GM12878 (cell line): ENCODE results near the gene TTLL3. TPM values are rescaled to one million over a fixed set of nuclear protein-coding genes. Genes with fewer than 3 reads are reported as not detected.

Experiments
- CREB1 ChIP-seq: IDR thresholded peaks from 2 replicates; pipeline ENCODE4 v1.6.1; 2012; ENCODE audit warnings: low read depth, mild to moderate bottlenecking, inconsistent platforms
- EED ChIP-seq: sonication (generic); IDR thresholded peaks from 2 replicates; pipeline ENCODE4 v1.6.1; 2016; ENCODE audit warnings: antibody characterized with exemption, low read depth
- GABPA ChIP-seq: IDR thresholded peaks from 2 replicates; pipeline ENCODE4 v1.6.1; 2014; ENCODE audit warnings: antibody characterized with exemption, low read depth, mild to moderate bottlenecking, inconsistent platforms
- HCFC1 ChIP-seq: fragments of 150-350 bp; IDR thresholded peaks from 2 replicates; pipeline ENCODE4 v1.6.1; 2014; ENCODE audit warnings: low read length
- KDM1A ChIP-seq: fragments of 200-600 bp; sonication (generic); IDR thresholded peaks from 2 replicates; pipeline ENCODE4 v1.6.1; 2016; ENCODE audit warnings: borderline replicate concordance
- KLF5 ChIP-seq: fragments of 450-650 bp; IDR thresholded peaks from 2 replicates; pipeline ENCODE4 v1.6.1; 2014; ENCODE audit warnings: mild to moderate bottlenecking; ENCODE audit not compliant: partially characterized antibody
- MYB ChIP-seq: fragments of 150-350 bp; IDR thresholded peaks from 2 replicates; pipeline ENCODE4 v1.6.1; 2014; ENCODE audit warnings: mild to moderate bottlenecking, low read depth, low read length, borderline replicate concordance
- NKRF ChIP-seq: fragments of 450-650 bp; conservative IDR thresholded peaks from 2 replicates; pipeline ENCODE4 v1.6.1; 2017; ENCODE audit warnings: mild to moderate bottlenecking, moderate library complexity
- PML ChIP-seq: IDR thresholded peaks from 2 replicates; pipeline ENCODE4 v1.6.1; 2012; ENCODE audit warnings: low read length, inconsistent platforms
- SIX5 ChIP-seq: IDR thresholded peaks from 2 replicates; pipeline ENCODE4 v1.6.1; 2011; ENCODE audit warnings: mild to moderate bottlenecking, low read depth, low read length, moderate library complexity; ENCODE audit not compliant: severe bottlenecking
- TARDBP ChIP-seq: IDR thresholded peaks from 2 replicates; pipeline ENCODE4 v1.6.1; 2016; ENCODE audit warnings: borderline replicate concordance
- TBL1XR1 ChIP-seq: IDR thresholded peaks from 2 replicates; pipeline ENCODE4 v1.6.1; 2012; ENCODE audit warnings: low read depth, low read length, improper control_type of control experiment
- YBX1 ChIP-seq: fragments of 450-650 bp; IDR thresholded peaks from 2 replicates; pipeline ENCODE4 v1.6.1; 2016; ENCODE audit warnings: antibody characterized with exemption
- ZBTB33 ChIP-seq: fragments of 450-650 bp; IDR thresholded peaks from 2 replicates; pipeline ENCODE4 v1.6.1; 2017; ENCODE audit warnings: mild to moderate bottlenecking
- ZBTB40 ChIP-seq: fragments of 450-650 bp; IDR thresholded peaks from 2 replicates; pipeline ENCODE4 v1.6.1; 2016; ENCODE audit warnings: mild to moderate bottlenecking, moderate library complexity, borderline replicate concordance
- ZNF592 ChIP-seq: fragments of 450-650 bp; IDR thresholded peaks from 2 replicates; pipeline ENCODE4 v1.6.1; 2017; ENCODE audit warnings: mild to moderate bottlenecking, moderate library complexity
- ZNF622 ChIP-seq: fragments of 450-650 bp; IDR thresholded peaks from 2 replicates; pipeline ENCODE4 v1.6.1; 2017; ENCODE audit warnings: mild to moderate bottlenecking, inconsistent platforms
- ZSCAN29 ChIP-seq: fragments of 450-650 bp; IDR thresholded peaks from 2 replicates; pipeline ENCODE4 v1.6.1; 2017; ENCODE audit warnings: mild to moderate bottlenecking, moderate library complexity
- polyA plus RNA-seq, 11 experiments: library from polyadenylated mRNA; depleted of rRNA in 4 of 11; unstranded in 6 of 11; stranded (reverse) in 5 of 11; fragments of >200 nt; fragmentation: Nextera tagmentation in 4 of 11; fragmentation: Illumina TruSeq in 1 of 11; extraction: Ambion mirVana in 4 of 11; extraction: Trizol in 1 of 11; gene quantifications; 1 replicate in 1 of 11; 2 replicates in 10 of 11; pipeline versions ENCODE4 v1.2.1 to v1.2.3, GENCODE V29; 2011 to 2016; ENCODE audit warnings: inconsistent platforms in 2 of 11, missing spikeins in 2 of 11, low read depth in 1 of 11
- total RNA-seq, 4 experiments: library from RNA; depleted of rRNA in 3 of 4; stranded (reverse); fragments of >200 nt in 3 of 4; fragmentation: Illumina TruSeq in 1 of 4; extraction: Trizol in 1 of 4; gene quantifications; 2 replicates each; pipeline versions ENCODE4 v1.2.1 to v1.2.3, GENCODE V29; 2013 to 2021

Gene TTLL3
- total and polyA plus RNA-seq, 10 of the 15 experiments (the other 5 are each of a cell fraction or from before 2014, with no cell fraction given), result 4.2 to 51.3 (median 18.9) TPM

GRCh38 chr3:9792405-9793160 is 17.5 kb upstream of the TTLL3 start, which contains the start of the genes ARPC4 and TADA3 (continued):
- TF ChIP-seq ZBTB40 (peak; percentile 85; the same call in 1 of the 2 replicates), MYB (no peak), SIX5 (peak; percentile 47), KDM1A (no peak), YBX1 (no peak), ZNF592 (no peak), TBL1XR1 (peak; percentile 36; the same call in 1 of the 2 replicates), EED (0 out of 2 replicates have a peak, but pooled peaks have one; percentile 3), KLF5 (peak; percentile 100), ZNF622 (no peak), NKRF (no peak; the same call in 1 of the 2 replicates), ZBTB33 (no peak; the same call in 1 of the 2 replicates), ZSCAN29 (no peak), HCFC1 (peak; percentile 49), CREB1 (peak; percentile 49), PML (peak; percentile 61), GABPA (peak; percentile 82), TARDBP (peak; percentile 17; the same call in 1 of the 2 replicates)
